Glutamatergic neuron (in vitro differentiated cells): ENCODE measurements around the gene DYRK1A. TPM values are rescaled to one million over a fixed set of nuclear protein-coding genes. Genes with fewer than 3 reads are reported as not detected.

ENCODE experiments used
- DNase-seq: peaks from one replicate; pipeline ENCODE4 v3.0.0; 2022
- H3K27ac Mint-ChIP-seq: one replicate; pipeline ENCODE4 v1.8.0; 2020; ENCODE audit warnings: mild to moderate bottlenecking, mixed read lengths, inconsistent platforms; ENCODE audit not compliant: unreplicated experiment
- H3K27me3 Mint-ChIP-seq: one replicate; pipeline ENCODE4 v1.8.0; 2020; ENCODE audit warnings: mild to moderate bottlenecking, moderate library complexity, mixed read lengths, inconsistent platforms; ENCODE audit not compliant: unreplicated experiment
- H3K36me3 Mint-ChIP-seq: one replicate; pipeline ENCODE4 v1.8.0; 2020; ENCODE audit warnings: mild to moderate bottlenecking, mixed read lengths, inconsistent platforms; ENCODE audit not compliant: unreplicated experiment
- H3K4me1 Mint-ChIP-seq: one replicate; pipeline ENCODE4 v1.8.0; 2020; ENCODE audit warnings: mild to moderate bottlenecking, low read depth, mixed read lengths, inconsistent platforms; ENCODE audit not compliant: unreplicated experiment
- H3K4me3 Mint-ChIP-seq: one replicate; pipeline ENCODE4 v1.8.0; 2020; ENCODE audit warnings: mild to moderate bottlenecking, mixed read lengths, inconsistent platforms; ENCODE audit not compliant: unreplicated experiment
- H3K9me3 Mint-ChIP-seq: one replicate; pipeline ENCODE4 v1.8.0; 2020; ENCODE audit warnings: mild to moderate bottlenecking, moderate library complexity, mixed read lengths, inconsistent platforms; ENCODE audit not compliant: unreplicated experiment
- CTCF ChIP-seq: fragments of 200-600 bp; sonication (generic); IDR thresholded peaks from one replicate; pipeline ENCODE4 v1.5.0; 2021; ENCODE audit not compliant: partially characterized antibody, unreplicated experiment
- total RNA-seq: library from RNA; stranded (reverse); fragmentation: NEBNext Ultra II Directional; extraction: Animal tissue kit (Norgen Biotek cat#: 25700); gene quantifications from one replicate; pipeline ENCODE4 v1.2.1, GENCODE V29; 2021; ENCODE audit not compliant: unreplicated experiment

The DYRK1A gene
- total RNA-seq, 1 donor from 2014 or later = 70.4 TPM

GRCh38 chr21:37350472-37350871 lies 16.1 kb upstream of the DYRK1A start:
- H3K27ac Mint-ChIP-seq = no peak overlapping the region
- H3K27me3 Mint-ChIP-seq = no peaks in the 10 kb centered on the region
- peaks cover 23% of the 10 kb centered on the region for H3K36me3 Mint-ChIP-seq
- no peak overlapping the region for H3K4me3 Mint-ChIP-seq
- DNase-seq = no peak
- TF ChIP-seq CTCF = no peak
- H3K4me1 Mint-ChIP-seq = no peaks in the 10 kb centered on the region
- H3K9me3 Mint-ChIP-seq = peaks cover 15% of the 10 kb centered on the region

DNA sequence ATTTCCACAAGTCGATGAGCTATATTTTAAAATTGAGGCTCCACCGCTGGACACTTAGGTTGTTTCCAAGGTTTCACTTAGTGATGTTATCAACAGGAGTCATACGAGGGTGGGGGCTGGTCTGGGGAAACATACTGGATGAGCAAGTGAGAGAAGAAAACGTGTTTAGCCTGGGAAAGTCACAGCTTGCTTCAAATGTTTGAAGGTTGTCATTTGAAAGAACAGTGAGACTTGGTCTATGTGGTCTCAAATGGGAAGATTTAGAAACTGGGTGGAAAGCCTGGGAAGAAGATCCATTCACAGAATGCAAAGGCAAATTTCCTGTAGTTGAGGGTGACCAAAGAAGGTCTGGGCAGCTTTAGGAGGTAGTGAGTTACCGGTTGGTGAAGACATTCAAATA lies 9.9 kb upstream of the DYRK1A start:
- no peaks in the 10 kb centered on the region for H3K4me1 Mint-ChIP-seq
- H3K36me3 Mint-ChIP-seq = peaks cover 2% of the 10 kb centered on the region
- DNase-seq = no peak
- no peak overlapping the region for H3K27ac Mint-ChIP-seq
- TF ChIP-seq CTCF = no peak
- H3K27me3 Mint-ChIP-seq = no peaks in the 10 kb centered on the region
- no peak overlapping the region for H3K4me3 Mint-ChIP-seq
- peaks cover 3% of the 10 kb centered on the region for H3K9me3 Mint-ChIP-seq

DNA sequence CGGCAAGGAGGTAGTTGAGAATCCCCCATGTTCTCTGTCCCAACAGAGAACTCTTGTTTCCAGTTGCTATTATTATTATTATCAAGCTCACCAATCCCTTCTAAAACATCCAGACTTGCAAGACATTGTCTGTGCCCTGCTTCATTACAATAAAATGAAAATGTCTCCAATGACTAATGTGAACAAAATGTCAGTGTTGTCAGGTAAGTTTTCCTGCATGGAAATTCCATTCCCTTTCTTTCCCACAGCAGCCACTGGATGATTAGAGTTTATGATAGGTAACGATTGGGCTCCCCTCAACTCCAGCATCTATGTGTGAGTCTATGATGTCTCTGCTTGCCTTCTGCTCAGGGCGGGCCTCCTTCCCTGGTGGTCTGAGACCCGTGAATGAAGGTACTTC lies 8.9 kb upstream of the DYRK1A start:
- Mint-ChIP-seq H3K27ac (no peak overlapping the region), H3K9me3 (peaks cover 1% of the 10 kb centered on the region), H3K27me3 (no peaks in the 10 kb centered on the region), H3K4me3 (no peak overlapping the region), H3K36me3 (no peaks in the 10 kb centered on the region), H3K4me1 (no peaks in the 10 kb centered on the region)
- TF ChIP-seq CTCF = no peak
- DNase-seq = no peak

DNA sequence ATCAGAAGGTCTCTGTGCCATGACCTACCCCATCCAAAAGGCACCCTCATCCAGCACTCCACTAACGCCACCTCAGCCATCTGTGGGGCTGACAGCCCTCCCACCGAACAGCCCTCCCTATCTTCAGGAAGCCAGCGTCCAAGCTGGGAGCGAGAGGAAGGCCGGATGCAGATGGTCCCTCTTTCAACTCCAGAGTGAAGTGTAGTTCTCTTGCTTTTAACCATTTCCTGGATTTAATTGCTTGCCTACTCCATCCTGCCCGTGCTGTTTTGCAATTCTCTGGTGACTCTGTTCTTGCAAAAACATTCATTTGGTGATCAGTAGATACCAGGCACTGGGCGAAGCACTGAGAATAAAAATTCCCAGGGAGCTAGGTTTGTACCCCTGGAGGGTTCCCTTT lies 8.2 kb upstream of the DYRK1A start:
- Mint-ChIP-seq H3K27me3 (no peaks in the 10 kb centered on the region), H3K27ac (no peak overlapping the region), H3K9me3 (peaks cover 1% of the 10 kb centered on the region), H3K4me1 (no peaks in the 10 kb centered on the region), H3K4me3 (no peak overlapping the region), H3K36me3 (no peaks in the 10 kb centered on the region)
- DNase-seq = no peak
- TF ChIP-seq CTCF = no peak

- Mint-ChIP-seq H3K4me3 (no peak overlapping the region), H3K36me3 (no peaks in the 10 kb centered on the region), H3K4me1 (peaks cover 8% of the 10 kb centered on the region), H3K27me3 (peaks cover 12% of the 10 kb centered on the region), H3K9me3 (peaks cover 17% of the 10 kb centered on the region), H3K27ac (no peak overlapping the region)
- TF ChIP-seq CTCF = no peak
- no peak for DNase-seq
These were observed 2.6 kb upstream of the DYRK1A start for GRCh38 chr21:37363936-37364335.
